Hematopoietic multipotent progenitor cell treated with erythropoietin and hydrocortisone succinate and interleukin-3 and kit ligand, for 17 days (in vitro differentiated cells): ENCODE results near the gene STXBP1.
"Not testable (repeated sequence)": the region's sequence is repeated elsewhere in the genome, so short reads cannot be mapped to it uniquely, and the experiment has no call there.

Source experiments
- DNase-seq: peaks from one replicate; pipeline ENCODE4 v3.0.0-alpha.2; 2015; ENCODE audit warnings: low spot score

STXBP1 gene

GRCh38 chr9:127578627-127578951 is 33.5 kb upstream of the STXBP1 start:
- no peak for DNase-seq

- DNase-seq: peak; percentile 63
These were observed 32.9 kb upstream of the STXBP1 start for GRCh38 chr9:127578952-127579853.

DNA sequence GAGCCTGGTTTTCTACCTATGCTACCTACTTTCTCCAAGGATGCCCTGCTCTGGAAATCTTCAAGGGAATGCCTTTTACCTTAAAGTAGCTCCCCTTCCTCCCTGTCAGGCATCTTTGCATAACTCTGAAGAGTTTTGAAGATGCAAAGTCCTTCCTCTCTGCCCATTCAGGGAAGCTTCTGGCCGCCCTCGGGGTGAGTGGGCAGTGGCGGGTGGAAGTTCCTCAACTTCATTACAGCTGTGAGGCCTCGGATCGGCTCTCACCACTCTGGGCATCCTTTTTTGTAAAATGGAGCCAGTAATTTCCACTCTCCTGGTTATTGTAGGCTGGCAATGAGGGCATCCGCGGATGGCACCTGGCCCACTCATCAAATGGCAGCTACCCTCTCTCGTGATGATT is 31.7 kb upstream of the STXBP1 start:
- DNase-seq: no peak

DNA sequence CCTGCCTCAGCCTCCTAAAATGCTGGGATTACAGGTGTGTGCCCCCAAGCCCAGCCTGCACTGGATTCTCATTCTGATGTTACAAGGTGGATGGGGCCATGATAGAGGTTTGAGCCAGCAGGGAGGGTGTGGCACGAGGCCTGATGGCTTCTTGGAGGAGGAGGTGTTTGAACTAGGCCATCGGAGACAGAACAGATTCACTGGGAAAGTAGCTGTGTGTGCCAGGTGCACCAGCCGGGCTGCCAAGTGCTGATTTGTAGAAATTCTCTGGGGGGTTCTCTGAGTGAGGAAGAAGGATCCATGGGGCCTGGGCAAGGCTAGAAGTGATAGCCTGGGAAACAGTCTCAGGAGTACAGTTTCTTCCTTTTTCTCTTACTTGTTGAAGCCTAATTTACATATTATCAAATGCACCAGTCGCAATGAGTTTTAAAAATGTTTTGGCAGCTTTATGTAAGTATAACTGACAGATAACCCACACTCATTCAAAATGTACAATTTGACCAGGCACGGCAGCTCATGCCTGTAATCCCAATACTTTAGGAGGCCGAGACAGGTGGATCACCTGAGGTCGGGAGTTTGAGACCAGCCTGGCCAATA is 31.1 kb upstream of the STXBP1 start:
- peak; percentile 31 for DNase-seq

- not testable (repeated sequence) for DNase-seq
These were observed 27.6 kb upstream of the STXBP1 start for GRCh38 chr9:127584474-127584805.

- DNase-seq: no peak
These were observed 26.8 kb upstream of the STXBP1 start for GRCh38 chr9:127585161-127585819.

DNA sequence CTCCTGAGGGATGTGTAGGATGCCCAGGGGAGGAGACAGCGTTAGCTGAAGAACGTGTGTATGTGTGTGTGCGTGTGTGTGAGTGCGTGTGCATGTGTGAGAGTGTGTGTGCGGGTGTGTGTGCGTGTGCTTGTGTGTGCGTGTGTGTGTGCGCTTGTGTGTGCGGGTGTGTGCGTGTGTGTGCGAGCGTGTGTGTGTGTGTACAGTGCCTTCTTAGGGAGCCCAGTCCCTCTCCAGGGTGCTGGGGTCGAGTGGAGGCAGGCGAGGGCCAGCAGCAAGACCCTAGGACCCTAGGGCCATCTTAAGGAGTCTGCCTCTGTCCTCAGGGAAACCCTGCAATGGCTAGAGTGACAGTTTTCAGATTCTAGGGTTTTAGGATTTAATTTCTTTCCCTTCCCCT is 26.0 kb upstream of the STXBP1 start:
- DNase-seq: no peak

GRCh38 chr9:127586537-127586936 is 25.5 kb upstream of the STXBP1 start:
- DNase-seq: peak; percentile 78

- DNase-seq: no peak
These were observed 24.1 kb upstream of the STXBP1 start for GRCh38 chr9:127587966-127588365.

GRCh38 chr9:127588740-127589506 is 23.2 kb upstream of the STXBP1 start:
- no peak for DNase-seq

DNA sequence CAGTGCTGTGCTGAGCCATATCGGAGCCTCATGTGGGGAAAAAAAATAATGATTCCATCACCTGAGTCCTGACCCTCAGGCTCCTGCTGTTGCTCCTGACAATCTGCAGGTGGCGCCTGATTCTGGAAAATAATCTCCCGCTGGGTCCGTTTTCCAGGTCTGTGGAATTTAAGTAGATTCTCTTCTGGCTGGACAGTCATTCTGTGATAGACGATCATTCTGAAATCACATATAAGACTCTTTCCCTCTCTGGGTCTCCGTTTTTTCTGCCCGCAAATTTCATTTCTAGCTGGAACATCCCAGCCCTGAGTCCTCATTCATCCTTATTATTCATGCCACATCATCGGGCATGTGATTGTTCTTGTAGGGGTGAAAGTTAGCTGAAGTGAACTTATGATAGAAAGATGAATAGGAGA is 22.1 kb upstream of the STXBP1 start:
- DNase-seq: peak; percentile 66

- no peak for DNase-seq
These were observed 16.5 kb upstream of the STXBP1 start for GRCh38 chr9:127595611-127596010.

DNA sequence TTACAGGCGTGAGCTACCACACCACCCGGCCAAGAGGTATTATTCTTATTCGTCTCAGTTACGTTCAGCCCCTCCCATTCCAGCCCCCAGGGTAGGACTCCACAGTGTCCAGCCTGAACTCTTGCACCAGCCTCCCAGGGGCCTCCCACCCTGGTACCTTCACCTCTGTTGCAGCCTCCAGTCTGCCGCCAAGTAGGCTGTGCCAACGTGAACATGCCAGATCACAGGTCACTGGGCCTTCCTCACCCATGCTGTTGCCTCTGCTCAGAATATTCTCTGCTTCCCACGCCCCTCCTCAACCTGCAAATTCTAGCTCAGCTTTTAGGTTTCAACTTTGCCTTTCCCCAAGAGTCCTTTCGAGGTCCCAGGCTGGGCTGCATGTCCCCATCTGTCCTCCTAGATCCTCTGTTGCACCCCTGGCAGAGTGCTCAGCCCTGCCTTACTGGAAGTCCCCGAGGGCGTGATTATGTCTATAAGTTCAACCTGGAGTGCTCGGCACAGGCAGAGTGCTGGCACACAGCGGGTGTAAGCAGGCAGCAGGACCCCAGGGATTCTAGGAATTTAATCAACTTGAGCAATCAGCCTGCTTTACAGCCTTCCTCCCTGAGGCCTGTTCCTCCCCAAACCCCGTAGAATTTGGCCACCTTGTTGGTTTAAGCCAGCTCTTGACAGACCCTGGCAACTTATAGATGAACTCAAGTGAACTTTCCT is 13.1 kb upstream of the STXBP1 start:
- no peak for DNase-seq

DNA sequence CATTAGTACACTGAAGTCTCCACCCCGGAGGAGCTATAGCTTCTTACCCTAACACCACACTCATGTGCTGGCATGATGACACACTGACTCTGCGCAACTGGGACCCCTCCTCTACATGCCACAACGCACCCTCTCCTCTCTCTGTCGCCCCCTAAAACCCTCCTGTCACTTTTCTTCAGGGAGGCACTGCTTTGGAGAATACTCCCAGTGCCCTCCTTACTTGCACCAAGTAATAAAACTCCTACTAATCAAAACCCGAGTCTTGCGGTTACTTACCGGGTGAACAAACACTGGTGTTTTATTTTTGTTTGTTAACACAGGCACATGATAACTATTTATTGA is 12.6 kb upstream of the STXBP1 start:
- DNase-seq: no peak

DNA sequence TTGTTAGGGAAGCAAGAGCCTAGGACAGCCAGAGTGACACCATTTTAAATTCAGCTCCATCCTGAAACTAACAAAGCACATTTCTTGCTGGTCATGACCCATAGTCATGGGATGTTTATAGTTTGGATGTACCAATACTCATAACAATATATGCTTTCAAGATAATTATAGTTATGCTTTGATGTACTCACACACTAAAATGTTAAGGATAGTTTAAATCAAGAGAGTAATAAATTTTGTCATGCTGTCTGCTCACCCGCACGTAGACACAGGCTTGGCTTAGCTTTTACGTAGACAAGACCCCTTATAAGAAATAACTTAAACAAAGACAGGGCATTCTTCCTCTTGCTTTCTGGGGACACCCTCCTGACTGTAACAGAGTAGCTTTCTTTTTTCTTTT is 8.9 kb upstream of the STXBP1 start:
- DNase-seq: no peak

- no peak for DNase-seq
These were observed 6.0 kb upstream of the STXBP1 start for GRCh38 chr9:127606043-127606442.

GRCh38 chr9:127608104-127608966 is 3.7 kb upstream of the STXBP1 start:
- no peak for DNase-seq

DNA sequence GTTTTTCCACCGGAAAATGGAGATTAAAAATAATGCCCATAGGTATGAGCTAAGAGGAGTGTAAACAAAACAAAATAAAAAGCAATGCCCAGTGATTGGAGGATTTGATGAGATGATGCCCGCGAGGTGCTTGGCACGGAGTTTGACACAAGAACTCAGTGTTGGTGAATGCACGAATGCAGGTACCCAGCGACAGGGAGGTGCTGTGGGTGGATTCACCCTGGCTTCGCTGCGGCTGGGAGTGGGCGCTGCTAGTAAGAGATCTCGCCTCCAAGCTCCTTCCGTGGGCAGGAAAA is 526 bp upstream of the STXBP1 start:
- no peak for DNase-seq

- DNase-seq: no peak
These were observed 984 bp downstream of the STXBP1 start for GRCh38 chr9:127612939-127613582.

- DNase-seq: no peak
These were observed 1.5 kb downstream of the STXBP1 start for GRCh38 chr9:127613583-127613954.

DNA sequence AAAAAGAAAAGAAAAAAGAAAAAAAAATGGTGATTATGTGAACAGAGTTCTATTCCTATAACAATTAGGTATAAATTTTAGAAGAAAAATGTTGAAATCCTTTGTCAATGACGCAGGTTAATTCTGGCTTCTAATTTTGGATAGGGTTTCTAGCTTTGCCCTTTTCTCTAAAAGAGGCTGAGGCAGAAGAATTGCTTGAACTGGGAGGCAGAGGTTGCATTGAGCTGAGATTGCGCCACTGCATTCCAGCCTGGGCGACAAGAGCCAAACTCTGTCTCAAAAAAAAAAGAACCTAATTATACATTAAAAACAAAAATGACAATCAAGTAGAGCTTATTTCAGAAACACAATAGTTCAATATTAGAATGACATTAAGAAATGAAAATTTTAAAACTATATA is 2.9 kb downstream of the STXBP1 start:
- DNase-seq: no peak
